Astrocyte (in vitro differentiated cells and primary cell): ENCODE results near the gene KCNJ1. TPM values are rescaled to one million over a fixed set of nuclear protein-coding genes. Genes with fewer than 3 reads are reported as not detected.

Experiments
- DNase-seq: peaks from one replicate; pipeline ENCODE4 v3.0.0-alpha.2; 2010; ENCODE audit warnings: low read depth
- FAIRE-seq: peaks from 2 replicates; lab custom pipeline; 2011; peaks lifted over from hg19 to GRCh38; lab: Jason Lieb, UNC
- H2AFZ ChIP-seq: 2 replicates; pipeline ENCODE4 v1.6.0; 2012; ENCODE audit warnings: low read depth, low read length, inconsistent platforms
- H3K27ac ChIP-seq: 2 replicates; pipeline ENCODE4 v1.5.1; 2011; ENCODE audit warnings: low read depth, low read length, inconsistent platforms
- H3K27me3 ChIP-seq: 2 replicates; pipeline ENCODE4 v1.6.0; 2011; ENCODE audit warnings: low read length, inconsistent platforms; ENCODE audit not compliant: insufficient read depth
- H3K36me3 ChIP-seq: 2 replicates; pipeline ENCODE4 v1.5.1; 2011; ENCODE audit warnings: low read length, inconsistent platforms; ENCODE audit not compliant: insufficient read depth
- H3K4me1 ChIP-seq: 2 replicates; pipeline ENCODE4 v1.5.1; 2011; ENCODE audit warnings: low read length, inconsistent platforms; ENCODE audit not compliant: insufficient read depth
- H3K4me2 ChIP-seq: 2 replicates; pipeline ENCODE4 v1.6.0; 2012; ENCODE audit warnings: low read length, inconsistent platforms
- H3K4me3 ChIP-seq: 2 replicates; pipeline ENCODE4 v1.5.1; 2011; ENCODE audit warnings: low read depth, mild to moderate bottlenecking, low read length, inconsistent platforms; ENCODE audit not compliant: insufficient read depth
- H3K79me2 ChIP-seq: 2 replicates; pipeline ENCODE4 v1.6.0; 2012; ENCODE audit warnings: mild to moderate bottlenecking, low read length, inconsistent platforms; ENCODE audit not compliant: insufficient read depth
- H3K9ac ChIP-seq: 2 replicates; pipeline ENCODE4 v1.6.0; 2012; ENCODE audit warnings: mild to moderate bottlenecking, low read length, inconsistent platforms
- H3K9me3 ChIP-seq: 2 replicates; pipeline ENCODE4 v1.5.1; 2012; ENCODE audit warnings: low read depth, mild to moderate bottlenecking, low read length, inconsistent platforms; ENCODE audit not compliant: insufficient read depth
- H4K20me1 ChIP-seq: 2 replicates; pipeline ENCODE4 v1.6.0; 2012; ENCODE audit warnings: low read length, inconsistent platforms; ENCODE audit not compliant: insufficient read depth
- H3K27ac Mint-ChIP-seq: one replicate; pipeline ENCODE4 v1.8.0; 2021; ENCODE audit warnings: mild to moderate bottlenecking, mixed read lengths; ENCODE audit not compliant: unreplicated experiment
- H3K27me3 Mint-ChIP-seq: one replicate; pipeline ENCODE4 v1.8.0; 2021; ENCODE audit warnings: low read depth, mixed read lengths; ENCODE audit not compliant: unreplicated experiment
- H3K36me3 Mint-ChIP-seq: one replicate; pipeline ENCODE4 v1.8.0; 2021; ENCODE audit warnings: low read depth, mixed read lengths; ENCODE audit not compliant: unreplicated experiment
- H3K4me1 Mint-ChIP-seq: one replicate; pipeline ENCODE4 v1.8.0; 2021; ENCODE audit warnings: low read depth, mixed read lengths; ENCODE audit not compliant: unreplicated experiment
- H3K4me3 Mint-ChIP-seq: one replicate; pipeline ENCODE4 v1.8.0; 2021; ENCODE audit warnings: mild to moderate bottlenecking, moderate library complexity, mixed read lengths; ENCODE audit not compliant: unreplicated experiment
- H3K9me3 Mint-ChIP-seq: one replicate; pipeline ENCODE4 v1.8.0; 2021; ENCODE audit warnings: mild to moderate bottlenecking, mixed read lengths; ENCODE audit not compliant: unreplicated experiment
- EZH2 ChIP-seq: IDR thresholded peaks from 2 replicates; pipeline ENCODE4 v1.6.1; 2012; ENCODE audit warnings: mild to moderate bottlenecking, low read length, inconsistent platforms; ENCODE audit not compliant: insufficient read depth
- total RNA-seq: library from RNA; stranded (reverse); gene quantifications from 2 replicates; pipeline ENCODE4 v1.2.1, GENCODE V29; 2021
- TF ChIP-seq, protein P1 (sequence below): IDR thresholded peaks from 2 replicates; pipeline ENCODE4 v1.5.1; 2011; ENCODE audit warnings: low read depth, mild to moderate bottlenecking, inconsistent platforms, low read length, moderate library complexity; ENCODE audit not compliant: insufficient read depth

The KCNJ1 gene
- total RNA-seq, 1 donor from 2014 or later, result not detected

DNA sequence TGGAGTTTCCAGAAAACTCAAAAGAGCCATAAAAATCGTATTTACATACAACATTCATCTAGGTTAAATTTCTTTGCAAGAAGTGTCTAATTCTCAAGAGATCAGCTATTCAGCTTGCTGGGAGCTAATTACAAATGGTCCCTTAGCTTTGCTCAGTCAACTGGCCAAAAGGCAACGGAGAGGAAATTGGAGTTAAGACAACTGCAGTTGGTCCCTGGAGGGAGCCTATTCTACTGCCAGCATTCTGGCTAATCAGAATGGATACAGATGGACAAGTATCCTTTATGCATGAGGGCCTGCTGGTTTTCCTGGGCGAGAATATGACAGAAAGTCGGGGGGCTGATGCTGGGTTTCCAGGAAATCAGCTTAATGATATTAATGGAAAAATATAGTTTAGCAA is 45.5 kb downstream of the KCNJ1 start:
- Mint-ChIP-seq H3K27me3 (peaks cover 4% of the 10 kb centered on the region), H3K27ac (no peak overlapping the region), H3K4me1 (no peaks in the 10 kb centered on the region), H3K4me3 (no peak overlapping the region), H3K36me3 (peaks cover 2% of the 10 kb centered on the region), H3K9me3 (peaks cover 12% of the 10 kb centered on the region)
- Histone ChIP-seq H3K4me1 (peaks cover 2% of the 10 kb centered on the region), H3K36me3 (no peaks in the 10 kb centered on the region), H4K20me1 (no peaks in the 10 kb centered on the region), H3K27me3 (no peaks in the 10 kb centered on the region), H3K27ac (no peak overlapping the region), H3K4me3 (no peak overlapping the region), H3K9me3 (no peaks in the 10 kb centered on the region), H2AFZ (no peak overlapping the region), H3K79me2 (no peaks in the 10 kb centered on the region), H3K9ac (no peak overlapping the region), H3K4me2 (no peak overlapping the region)
- no peak for DNase-seq
- FAIRE-seq, result no peak
- no peak for TF ChIP-seq EZH2
- TF ChIP-seq, protein P1, sequence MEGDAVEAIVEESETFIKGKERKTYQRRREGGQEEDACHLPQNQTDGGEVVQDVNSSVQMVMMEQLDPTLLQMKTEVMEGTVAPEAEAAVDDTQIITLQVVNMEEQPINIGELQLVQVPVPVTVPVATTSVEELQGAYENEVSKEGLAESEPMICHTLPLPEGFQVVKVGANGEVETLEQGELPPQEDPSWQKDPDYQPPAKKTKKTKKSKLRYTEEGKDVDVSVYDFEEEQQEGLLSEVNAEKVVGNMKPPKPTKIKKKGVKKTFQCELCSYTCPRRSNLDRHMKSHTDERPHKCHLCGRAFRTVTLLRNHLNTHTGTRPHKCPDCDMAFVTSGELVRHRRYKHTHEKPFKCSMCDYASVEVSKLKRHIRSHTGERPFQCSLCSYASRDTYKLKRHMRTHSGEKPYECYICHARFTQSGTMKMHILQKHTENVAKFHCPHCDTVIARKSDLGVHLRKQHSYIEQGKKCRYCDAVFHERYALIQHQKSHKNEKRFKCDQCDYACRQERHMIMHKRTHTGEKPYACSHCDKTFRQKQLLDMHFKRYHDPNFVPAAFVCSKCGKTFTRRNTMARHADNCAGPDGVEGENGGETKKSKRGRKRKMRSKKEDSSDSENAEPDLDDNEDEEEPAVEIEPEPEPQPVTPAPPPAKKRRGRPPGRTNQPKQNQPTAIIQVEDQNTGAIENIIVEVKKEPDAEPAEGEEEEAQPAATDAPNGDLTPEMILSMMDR, result no peak

DNA sequence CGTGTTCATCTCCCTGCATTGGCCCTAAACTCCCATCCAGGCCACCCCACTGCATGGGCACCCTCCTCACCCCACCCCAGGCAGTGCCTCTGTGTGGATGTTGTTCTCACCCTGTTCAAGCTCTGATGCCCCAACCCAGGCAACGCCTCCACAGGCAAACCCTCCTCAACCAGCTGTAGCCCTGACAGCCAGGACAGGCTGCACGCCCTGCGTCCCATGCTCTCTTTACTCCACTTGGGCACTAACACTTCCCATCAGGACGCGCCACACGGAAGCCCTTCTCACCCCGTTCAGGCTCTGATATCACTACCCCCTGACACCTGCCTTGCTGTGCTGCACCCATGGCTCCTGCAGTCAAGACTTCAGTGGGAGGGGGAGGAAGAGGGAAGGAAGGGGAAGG is 47.9 kb downstream of the KCNJ1 start:
- peaks cover 7% of the 10 kb centered on the region for H3K4me1 ChIP-seq
- TF ChIP-seq, protein P1, result no peak
- no peak for TF ChIP-seq EZH2
- no peak overlapping the region for H3K4me3 Mint-ChIP-seq
- no peak overlapping the region for H3K4me2 ChIP-seq
- H4K20me1 ChIP-seq, result no peaks in the 10 kb centered on the region
- H3K27ac ChIP-seq, result no peak overlapping the region
- H3K79me2 ChIP-seq, result no peaks in the 10 kb centered on the region
- no peaks in the 10 kb centered on the region for H3K27me3 ChIP-seq
- H3K36me3 Mint-ChIP-seq, result no peaks in the 10 kb centered on the region
- no peak overlapping the region for H3K9ac ChIP-seq
- H3K36me3 ChIP-seq, result no peaks in the 10 kb centered on the region
- H3K27ac Mint-ChIP-seq, result no peak overlapping the region
- no peak overlapping the region for H3K4me3 ChIP-seq
- no peak for DNase-seq
- H3K27me3 Mint-ChIP-seq, result peaks cover 2% of the 10 kb centered on the region
- no peaks in the 10 kb centered on the region for H3K9me3 ChIP-seq
- H2AFZ ChIP-seq, result no peak overlapping the region
- H3K9me3 Mint-ChIP-seq, result peaks cover 8% of the 10 kb centered on the region
- FAIRE-seq, result no peak
- H3K4me1 Mint-ChIP-seq, result peaks cover 14% of the 10 kb centered on the region

DNA sequence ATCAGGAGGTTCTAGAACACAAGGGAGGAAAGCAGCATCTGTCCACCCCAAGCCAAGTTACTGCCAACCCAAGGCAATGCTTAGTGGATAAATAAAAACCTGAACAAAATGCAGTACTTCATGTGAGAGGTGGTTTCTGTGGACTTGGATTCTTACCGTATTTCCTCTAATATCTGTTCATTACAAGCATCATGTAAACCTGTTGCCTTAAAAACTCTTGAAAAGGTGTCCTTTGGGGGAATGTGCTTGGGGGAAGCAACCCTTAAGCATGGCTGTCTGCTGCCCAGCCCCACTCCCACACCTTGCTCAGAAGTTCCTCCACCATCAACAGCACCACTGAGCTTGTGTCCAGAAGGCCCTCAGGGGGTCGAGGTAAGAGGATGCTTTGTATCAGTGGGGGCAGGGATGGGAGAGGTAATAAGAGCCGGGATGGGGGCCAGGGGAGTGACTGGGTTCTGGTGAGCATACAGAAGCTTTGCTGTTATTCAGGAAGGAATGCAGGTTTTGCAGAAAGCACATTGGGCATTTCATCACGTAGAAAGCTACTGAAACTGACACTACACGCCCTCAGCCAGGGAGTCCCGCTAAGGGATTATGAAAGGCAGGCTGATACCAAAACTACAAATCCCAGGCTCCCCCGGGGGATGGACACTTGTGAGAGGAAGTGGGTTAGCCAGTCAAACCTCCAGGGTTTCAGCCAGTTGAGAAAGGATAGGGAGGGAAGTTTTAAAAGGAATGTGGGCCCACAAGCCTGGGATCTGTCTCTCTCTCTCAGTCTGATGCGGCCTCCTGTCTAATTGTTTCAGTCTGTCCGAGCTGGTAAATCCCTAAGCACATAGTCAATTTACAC is 52.0 kb downstream of the KCNJ1 start:
- FAIRE-seq (peak; percentile 67), DNase-seq (peak; percentile 79)
- Mint-ChIP-seq H3K27me3 (no peaks in the 10 kb centered on the region), H3K36me3 (peaks cover 7% of the 10 kb centered on the region), H3K4me3 (no peak overlapping the region), H3K27ac (peak overlapping the region; percentile 77), H3K9me3 (no peaks in the 10 kb centered on the region), H3K4me1 (peaks cover 14% of the 10 kb centered on the region)
- Histone ChIP-seq H3K9ac (peak overlapping the region; percentile 26), H3K9me3 (no peaks in the 10 kb centered on the region), H3K27ac (peak overlapping the region; percentile 2), H2AFZ (no peak overlapping the region), H3K79me2 (no peaks in the 10 kb centered on the region), H3K4me2 (peak overlapping the region; percentile 47), H4K20me1 (no peaks in the 10 kb centered on the region), H3K4me3 (no peak overlapping the region), H3K27me3 (no peaks in the 10 kb centered on the region), H3K4me1 (peaks cover 4% of the 10 kb centered on the region), H3K36me3 (peaks cover 3% of the 10 kb centered on the region)
- no peak for TF ChIP-seq EZH2
- TF ChIP-seq, protein P1, result no peak
